AG08396 (cell line): ENCODE data around the gene H19.

ENCODE experiments used
- DNase-seq: peaks from one replicate; pipeline ENCODE4 v3.0.0; 2012; ENCODE audit warnings: low spot score, mixed read lengths

H19 gene

DNA sequence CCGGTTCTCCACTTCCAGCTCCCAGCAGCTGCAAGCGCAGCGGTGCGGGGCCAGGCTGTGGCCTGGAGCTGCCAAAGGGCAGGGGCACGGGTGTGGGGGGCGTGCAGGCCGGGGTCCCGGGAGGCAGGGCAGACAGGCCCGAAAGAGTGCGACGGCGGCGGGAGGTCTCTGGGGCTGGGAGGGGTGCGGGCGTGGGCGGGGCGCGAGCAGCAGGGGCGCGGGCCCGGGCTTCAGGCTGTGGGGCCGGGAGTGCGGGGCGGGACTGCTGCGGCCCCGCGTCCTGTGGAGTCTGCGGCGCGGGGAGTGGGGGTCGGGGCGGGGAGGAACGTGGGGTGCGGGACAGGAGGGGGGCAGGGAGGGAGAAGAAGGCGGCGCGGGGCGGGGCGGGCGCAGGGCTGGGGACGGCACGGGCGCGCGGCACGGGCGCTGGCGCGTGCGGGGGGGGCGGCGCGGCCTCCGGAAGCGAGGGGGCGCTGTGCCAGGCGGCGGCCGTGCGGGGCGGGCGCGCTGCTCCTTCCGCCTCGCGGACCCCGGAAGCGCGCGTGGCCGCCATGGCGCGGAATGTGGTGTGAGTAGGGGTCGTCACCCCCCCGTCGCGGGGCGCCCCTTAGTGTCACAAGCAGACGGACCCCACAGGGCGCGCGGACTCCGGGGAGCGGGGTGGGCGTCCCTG, 50.7 kb downstream of the H19 start, which contains the start of gene MRPL23:
MRPL23 (plus strand) TSS at position 521 of the 673 bp plus-strand sequence; CDS start at position 552, 31 bp downstream.
- DNase-seq = no peak
